Measurements from ENCODE around the gene BNIP3. TPM values are rescaled to one million over a fixed set of nuclear protein-coding genes. Genes with fewer than 3 reads are reported as not detected.

Gene BNIP3
- total RNA-seq, 2 donors from 2014 or later = 6.9 to 51.7 TPM

DNA sequence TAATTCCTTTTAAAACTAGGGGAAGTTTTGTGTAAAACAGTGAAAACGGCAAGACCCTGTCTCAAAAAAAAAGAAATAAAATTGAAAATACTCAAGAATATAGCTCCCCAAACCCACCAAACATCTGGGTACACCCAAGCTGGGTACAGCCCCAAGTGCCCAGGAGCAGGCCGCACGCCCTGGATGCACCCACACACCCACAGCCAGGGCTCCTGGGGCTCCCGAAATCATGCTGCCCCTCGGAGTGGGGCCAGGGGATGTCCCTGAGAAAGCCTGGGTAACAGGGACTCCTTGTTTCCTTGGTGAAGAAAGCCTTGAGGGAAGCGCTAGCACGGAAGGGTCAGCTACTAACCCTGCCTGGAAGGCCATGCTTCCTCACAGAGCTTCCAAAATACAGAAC, 10.1 kb downstream of the BNIP3 start:
- Histone ChIP-seq H3K36me3 (no peaks in the 10 kb centered on the region), H3K27ac (no peak overlapping the region), H3K9me3 (no peaks in the 10 kb centered on the region), H3K4me1 (peaks cover 7% of the 10 kb centered on the region), H3K4me3 (no peak overlapping the region), H3K27me3 (no peaks in the 10 kb centered on the region), H3K9ac (ENCODE audit: low read depth in 2 of 2, low read length in 2 of 2) (no peak overlapping the region)
- no peak for TF ChIP-seq CTCF (IDR thresholded peaks at IDR 0.05)
- intact Hi-C loops (cut with DNase I) = loop anchor here (10.0 kb wide), 1 partner anchor 77 kb away; no protein-coding TSS in a partner anchor
- no peak for DNase-seq

DNA sequence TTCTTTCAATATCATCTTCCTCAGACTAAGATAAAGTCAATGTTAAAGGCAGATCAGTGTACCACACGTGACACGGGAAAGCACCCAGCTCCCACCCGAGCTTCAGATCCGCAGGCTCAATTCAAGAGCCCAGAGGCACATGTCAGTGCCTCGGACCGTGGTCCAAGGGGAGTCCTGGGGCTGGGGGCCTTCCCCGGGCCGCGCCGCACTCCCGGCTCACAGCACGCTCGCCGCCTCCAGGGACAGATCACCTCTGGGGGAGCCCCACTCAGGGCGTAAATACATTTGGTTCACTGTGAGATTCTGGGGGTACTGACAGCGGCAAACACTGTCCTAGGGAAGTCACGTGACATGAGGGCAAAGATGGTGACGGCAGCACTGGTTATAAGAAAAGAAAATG, 10.8 kb downstream of the BNIP3 start:
- Histone ChIP-seq H3K27ac (no peak overlapping the region), H3K4me3 (no peak overlapping the region), H3K9me3 (no peaks in the 10 kb centered on the region), H3K4me1 (peaks cover 7% of the 10 kb centered on the region), H3K27me3 (no peaks in the 10 kb centered on the region), H3K36me3 (no peaks in the 10 kb centered on the region), H3K9ac (ENCODE audit: low read depth in 2 of 2, low read length in 2 of 2) (no peak overlapping the region)
- no peak for DNase-seq
- intact Hi-C loops (cut with DNase I) = loop anchor here (10.0 kb wide), 1 partner anchor 76 kb away; no protein-coding TSS in a partner anchor
- no peak for TF ChIP-seq CTCF (IDR thresholded peaks at IDR 0.05)

GRCh38 chr10:131968949-131969348, 12.8 kb downstream of the BNIP3 start:
- Histone ChIP-seq H3K4me3 (no peak overlapping the region), H3K9ac (ENCODE audit: low read depth in 2 of 2, low read length in 2 of 2) (no peak overlapping the region), H3K27me3 (no peaks in the 10 kb centered on the region), H3K4me1 (peaks cover 7% of the 10 kb centered on the region), H3K9me3 (no peaks in the 10 kb centered on the region), H3K27ac (no peak overlapping the region), H3K36me3 (no peaks in the 10 kb centered on the region)
- intact Hi-C loops (cut with DNase I) = no loop called here
- no peak for DNase-seq
- TF ChIP-seq CTCF (IDR thresholded peaks at IDR 0.05) = no peak

DNA sequence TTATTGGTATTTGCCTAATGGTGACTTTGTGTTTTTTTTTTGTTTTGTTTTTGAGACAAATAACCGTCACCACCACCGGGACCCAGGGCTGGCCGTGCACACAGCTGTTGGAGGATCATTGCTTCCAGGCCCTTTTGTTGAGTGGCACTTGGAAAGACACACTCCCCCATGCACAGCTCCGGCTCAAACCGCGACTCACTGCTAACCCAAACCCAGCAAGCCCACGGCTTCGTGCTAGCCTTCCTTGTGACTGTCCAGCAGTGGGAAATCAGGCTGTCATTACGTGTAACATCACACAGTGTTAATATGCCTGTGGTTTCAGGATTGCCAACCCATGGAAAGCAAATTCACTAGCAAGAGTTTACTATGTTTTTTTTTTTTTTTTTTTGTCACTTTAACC, 17.4 kb downstream of the BNIP3 start:
- no peaks in the 10 kb centered on the region for H3K9me3 ChIP-seq
- H3K36me3 ChIP-seq = no peaks in the 10 kb centered on the region
- no peak for TF ChIP-seq CTCF (IDR thresholded peaks at IDR 0.05)
- no peak overlapping the region for H3K4me3 ChIP-seq
- no peak overlapping the region for H3K9ac ChIP-seq (ENCODE audit: low read depth in 2 of 2, low read length in 2 of 2)
- DNase-seq = no peak
- H3K27me3 ChIP-seq = no peaks in the 10 kb centered on the region
- no peaks in the 10 kb centered on the region for H3K4me1 ChIP-seq
- no peak overlapping the region for H3K27ac ChIP-seq
- intact Hi-C loops (cut with DNase I) = no loop called here

GRCh38 chr10:131963811-131964210, 17.9 kb downstream of the BNIP3 start:
- Histone ChIP-seq H3K9me3 (no peaks in the 10 kb centered on the region), H3K4me3 (no peak overlapping the region), H3K4me1 (no peaks in the 10 kb centered on the region), H3K27me3 (no peaks in the 10 kb centered on the region), H3K36me3 (no peaks in the 10 kb centered on the region), H3K9ac (ENCODE audit: low read depth in 2 of 2, low read length in 2 of 2) (no peak overlapping the region), H3K27ac (no peak overlapping the region)
- intact Hi-C loops (cut with DNase I) = no loop called here
- no peak for TF ChIP-seq CTCF (IDR thresholded peaks at IDR 0.05)
- no peak for DNase-seq

DNA sequence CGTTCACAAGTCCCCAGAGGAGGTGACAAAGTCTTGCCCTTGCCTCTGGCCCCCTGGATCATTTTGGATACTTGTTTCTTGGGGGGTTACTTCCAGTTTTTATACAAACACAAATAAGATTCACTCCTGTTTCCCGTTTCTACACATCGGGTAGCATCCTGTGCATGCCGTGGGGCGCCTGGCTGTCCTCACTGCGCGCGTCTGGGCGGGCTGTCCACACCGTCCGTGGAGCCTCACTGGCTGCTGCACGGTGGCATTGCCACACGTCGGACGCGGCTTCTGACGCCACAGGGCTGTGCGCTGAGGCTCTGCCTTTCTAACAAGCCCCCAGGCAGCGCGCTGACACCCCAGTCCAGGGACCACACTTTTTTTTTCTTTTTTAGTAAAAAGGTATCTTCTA, 18.4 kb downstream of the BNIP3 start:
- H3K4me1 ChIP-seq = no peaks in the 10 kb centered on the region
- TF ChIP-seq CTCF (IDR thresholded peaks at IDR 0.05) = no peak
- intact Hi-C loops (cut with DNase I) = no loop called here
- no peaks in the 10 kb centered on the region for H3K27me3 ChIP-seq
- H3K27ac ChIP-seq = no peak overlapping the region
- no peak overlapping the region for H3K9ac ChIP-seq (ENCODE audit: low read depth in 2 of 2, low read length in 2 of 2)
- no peaks in the 10 kb centered on the region for H3K9me3 ChIP-seq
- no peak for DNase-seq
- no peak overlapping the region for H3K4me3 ChIP-seq
- no peaks in the 10 kb centered on the region for H3K36me3 ChIP-seq

Data from colonic mucosa (tissue), 4 donors.